Ishikawa (cell line): ENCODE data around the gene TNS3.

ENCODE experiments used
- CEBPB ChIP-seq: IDR thresholded peaks from 2 replicates; pipeline ENCODE4 v1.6.1; 2012
- CREB1 ChIP-seq: IDR thresholded peaks from 2 replicates; pipeline ENCODE4 v1.6.1; 2012; ENCODE audit warnings: low read depth
- EGR1 ChIP-seq: IDR thresholded peaks from 2 replicates; pipeline ENCODE4 v1.6.1; 2012
- EP300 ChIP-seq: IDR thresholded peaks from 2 replicates; pipeline ENCODE4 v1.6.1; 2012; ENCODE audit warnings: borderline replicate concordance
- FOXM1 ChIP-seq: IDR thresholded peaks from 2 replicates; pipeline ENCODE4 v1.6.1; 2012; ENCODE audit warnings: low read depth, borderline replicate concordance
- NFIC ChIP-seq: IDR thresholded peaks from 2 replicates; pipeline ENCODE4 v1.6.1; 2012
- RAD21 ChIP-seq: IDR thresholded peaks from 2 replicates; pipeline ENCODE4 v1.6.1; 2012; ENCODE audit warnings: low read depth
- REST ChIP-seq: IDR thresholded peaks from 2 replicates; pipeline ENCODE4 v1.6.1; 2012; ENCODE audit warnings: low read depth, mild to moderate bottlenecking
- TAF1 ChIP-seq: IDR thresholded peaks from 2 replicates; pipeline ENCODE4 v1.6.1; 2012; ENCODE audit warnings: low read depth, mild to moderate bottlenecking
- TCF12 ChIP-seq: IDR thresholded peaks from 2 replicates; pipeline ENCODE4 v1.6.1; 2012; ENCODE audit warnings: low read depth
- TEAD4 ChIP-seq: IDR thresholded peaks from 2 replicates; pipeline ENCODE4 v1.6.1; 2012
- YY1 ChIP-seq: IDR thresholded peaks from 2 replicates; pipeline ENCODE4 v1.6.1; 2012; ENCODE audit warnings: low read depth
- ZBTB7A ChIP-seq: IDR thresholded peaks from 2 replicates; pipeline ENCODE4 v1.6.1; 2012; ENCODE audit warnings: low read depth
- TF ChIP-seq, protein P1 (sequence below): IDR thresholded peaks from 2 replicates; pipeline ENCODE4 v1.6.1; 2012
- TF ChIP-seq, protein P2 (sequence below): IDR thresholded peaks from 2 replicates; pipeline ENCODE4 v1.6.1; 2012

Gene TNS3

DNA sequence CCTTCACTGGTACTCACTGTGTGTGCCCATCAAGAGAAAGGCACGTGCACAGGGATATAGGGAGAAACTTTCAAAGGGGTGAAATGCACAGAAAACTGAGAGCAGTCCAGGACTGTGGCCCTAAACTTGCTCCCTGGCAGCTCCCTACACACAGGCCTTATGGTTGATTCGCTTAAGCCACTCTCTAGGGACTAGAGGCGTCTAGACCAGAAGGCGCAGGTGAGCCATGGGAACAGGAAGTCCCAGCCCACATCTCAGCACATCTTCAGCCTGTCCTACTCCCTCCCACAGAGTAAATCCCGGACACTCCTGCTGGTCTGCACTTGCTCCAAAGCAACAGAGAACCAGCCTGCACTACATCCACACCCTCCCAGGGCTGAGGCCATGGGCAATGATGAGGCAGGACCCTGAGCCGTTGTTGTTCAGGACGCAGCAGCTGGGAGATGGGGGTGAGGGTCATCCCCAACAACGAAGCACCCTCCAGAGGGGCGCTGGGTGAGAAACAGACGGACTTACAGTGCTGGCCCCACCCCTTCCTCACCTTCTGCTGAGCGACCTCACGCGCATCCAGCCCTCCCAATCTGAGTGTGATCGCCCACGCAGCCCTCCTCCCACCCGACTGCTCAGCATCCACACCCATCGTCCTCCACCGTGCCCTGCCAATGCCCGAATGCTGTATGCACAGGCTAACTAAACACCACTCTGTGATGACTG is 109.3 kb downstream of the TNS3 start:
- TF ChIP-seq EGR1 = no peak
- TF ChIP-seq, protein P1, sequence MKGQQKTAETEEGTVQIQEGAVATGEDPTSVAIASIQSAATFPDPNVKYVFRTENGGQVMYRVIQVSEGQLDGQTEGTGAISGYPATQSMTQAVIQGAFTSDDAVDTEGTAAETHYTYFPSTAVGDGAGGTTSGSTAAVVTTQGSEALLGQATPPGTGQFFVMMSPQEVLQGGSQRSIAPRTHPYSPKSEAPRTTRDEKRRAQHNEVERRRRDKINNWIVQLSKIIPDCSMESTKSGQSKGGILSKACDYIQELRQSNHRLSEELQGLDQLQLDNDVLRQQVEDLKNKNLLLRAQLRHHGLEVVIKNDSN = no peak
- no peak for TF ChIP-seq TCF12
- no peak for TF ChIP-seq EP300
- no peak for TF ChIP-seq TEAD4
- TF ChIP-seq FOXM1 = no peak
- TF ChIP-seq REST = no peak
- no peak for TF ChIP-seq CREB1
- no peak for TF ChIP-seq TAF1
- no peak for TF ChIP-seq ZBTB7A
- TF ChIP-seq, protein P2, sequence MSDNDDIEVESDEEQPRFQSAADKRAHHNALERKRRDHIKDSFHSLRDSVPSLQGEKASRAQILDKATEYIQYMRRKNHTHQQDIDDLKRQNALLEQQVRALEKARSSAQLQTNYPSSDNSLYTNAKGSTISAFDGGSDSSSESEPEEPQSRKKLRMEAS = no peak
- TF ChIP-seq RAD21 = no peak
- TF ChIP-seq CEBPB = no peak
- TF ChIP-seq NFIC = no peak
- no peak for TF ChIP-seq YY1

- TF ChIP-seq NFIC (no peak), RAD21 (no peak), TCF12 (no peak), EGR1 (no peak), CREB1 (no peak), EP300 (no peak), CEBPB (no peak), ZBTB7A (no peak), TAF1 (no peak), YY1 (no peak), FOXM1 (no peak), REST (no peak), TEAD4 (no peak)
- TF ChIP-seq, protein P2 = no peak
- TF ChIP-seq, protein P1 = no peak
Measured at GRCh38 chr7:47471831-47472230, 110.1 kb downstream of the TNS3 start.

- TF ChIP-seq RAD21 = no peak
- TF ChIP-seq, protein P2 = no peak
- no peak for TF ChIP-seq ZBTB7A
- no peak for TF ChIP-seq EP300
- TF ChIP-seq CEBPB = no peak
- TF ChIP-seq NFIC = no peak
- no peak for TF ChIP-seq TEAD4
Measured at GRCh38 chr7:47471358-47471703, 110.6 kb downstream of the TNS3 start.

GRCh38 chr7:47470567-47471357 is 111.1 kb downstream of the TNS3 start:
- no peak for TF ChIP-seq TAF1
- peak; percentile 24; the same call in 1 of the 2 replicates for TF ChIP-seq EGR1
- TF ChIP-seq YY1 = 0 out of 2 replicates have a peak, but pooled peaks have one; percentile 17
- peak; percentile 100 for TF ChIP-seq TCF12
- peak; percentile 97 for TF ChIP-seq FOXM1
- TF ChIP-seq, protein P1 = no peak
- TF ChIP-seq TEAD4 = peak; percentile 95
- no peak for TF ChIP-seq REST
- TF ChIP-seq, protein P2 = peak; percentile 75
- peak; percentile 50 for TF ChIP-seq CEBPB
- TF ChIP-seq EP300 = peak; percentile 99
- TF ChIP-seq NFIC = peak; percentile 94
- TF ChIP-seq CREB1 = no peak
- peak; percentile 22; the same call in 1 of the 2 replicates for TF ChIP-seq RAD21
